ENCODE results near the gene TMCC1. TPM values are rescaled to one million over a fixed set of nuclear protein-coding genes. Genes with fewer than 3 reads are reported as not detected.
"Not testable (repeated sequence)": the region's sequence is repeated elsewhere in the genome, so short reads cannot be mapped to it uniquely, and the experiment has no call there.

TMCC1 gene
- total RNA-seq, 2 donors from 2014 or later = 41.0 to 51.1 TPM

DNA sequence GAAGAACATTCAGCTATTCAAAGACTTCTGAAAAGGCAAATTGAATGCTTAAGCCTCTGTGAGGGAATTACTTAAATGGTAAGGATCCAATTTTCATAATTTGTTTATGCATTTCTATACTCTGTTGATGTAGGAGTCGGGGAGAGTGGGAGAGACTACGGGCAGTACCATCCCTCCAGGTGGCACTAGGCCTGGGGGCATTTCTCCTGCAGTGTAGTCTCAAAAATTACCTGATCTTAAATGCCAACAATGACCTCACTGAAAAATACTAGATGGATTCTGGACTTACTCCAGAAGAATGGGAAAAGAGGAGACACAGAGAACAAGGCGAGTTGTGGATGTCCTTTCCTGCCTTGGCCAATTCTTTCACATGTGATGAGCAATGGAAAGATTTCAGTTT is 209.2 kb downstream of the TMCC1 start:
- Mint-ChIP-seq H3K4me3 (no peak overlapping the region), H3K4me1 (peaks cover 40% of the 10 kb centered on the region), H3K9me3 (no peaks in the 10 kb centered on the region), H3K27me3 (ENCODE audit: insufficient read depth) (no peaks in the 10 kb centered on the region), H3K36me3 (ENCODE audit: low read depth) (no peaks in the 10 kb centered on the region), H3K27ac (no peak overlapping the region)
- no peaks in the 10 kb centered on the region for H3K9me3 ChIP-seq (ENCODE audit: control insufficient read depth, low read length)
- no peak overlapping the region for H3K4me3 ChIP-seq (ENCODE audit: low read length)
- H3K36me3 ChIP-seq (ENCODE audit: control insufficient read depth, insufficient read depth, low read length) = no peaks in the 10 kb centered on the region
- no peak for DNase-seq
- WGBS, 2 experiments (ENCODE audit: insufficient coverage in 1 of 2, insufficient read length in 1 of 2) = 93% methylated on average over 3 of the region's 3 CpGs; no CpG with 5 or more reads in 1 of the 2 experiments
- H3K27ac ChIP-seq (ENCODE audit: low read depth, low read length) = no peak overlapping the region
- H3K9ac ChIP-seq (ENCODE audit: extremely low read depth, low read length, poor library complexity, severe bottlenecking) = no peak overlapping the region
- peaks cover 9% of the 10 kb centered on the region for H3K4me1 ChIP-seq (ENCODE audit: control insufficient read depth, insufficient read depth, low read length)
- TF ChIP-seq, protein P1, sequence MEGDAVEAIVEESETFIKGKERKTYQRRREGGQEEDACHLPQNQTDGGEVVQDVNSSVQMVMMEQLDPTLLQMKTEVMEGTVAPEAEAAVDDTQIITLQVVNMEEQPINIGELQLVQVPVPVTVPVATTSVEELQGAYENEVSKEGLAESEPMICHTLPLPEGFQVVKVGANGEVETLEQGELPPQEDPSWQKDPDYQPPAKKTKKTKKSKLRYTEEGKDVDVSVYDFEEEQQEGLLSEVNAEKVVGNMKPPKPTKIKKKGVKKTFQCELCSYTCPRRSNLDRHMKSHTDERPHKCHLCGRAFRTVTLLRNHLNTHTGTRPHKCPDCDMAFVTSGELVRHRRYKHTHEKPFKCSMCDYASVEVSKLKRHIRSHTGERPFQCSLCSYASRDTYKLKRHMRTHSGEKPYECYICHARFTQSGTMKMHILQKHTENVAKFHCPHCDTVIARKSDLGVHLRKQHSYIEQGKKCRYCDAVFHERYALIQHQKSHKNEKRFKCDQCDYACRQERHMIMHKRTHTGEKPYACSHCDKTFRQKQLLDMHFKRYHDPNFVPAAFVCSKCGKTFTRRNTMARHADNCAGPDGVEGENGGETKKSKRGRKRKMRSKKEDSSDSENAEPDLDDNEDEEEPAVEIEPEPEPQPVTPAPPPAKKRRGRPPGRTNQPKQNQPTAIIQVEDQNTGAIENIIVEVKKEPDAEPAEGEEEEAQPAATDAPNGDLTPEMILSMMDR (conservative IDR thresholded peaks at IDR 0.05) = no peak
- no peaks in the 10 kb centered on the region for H3K27me3 ChIP-seq (ENCODE audit: control insufficient read depth, insufficient read depth, low read length, poor library complexity, severe bottlenecking)

DNA sequence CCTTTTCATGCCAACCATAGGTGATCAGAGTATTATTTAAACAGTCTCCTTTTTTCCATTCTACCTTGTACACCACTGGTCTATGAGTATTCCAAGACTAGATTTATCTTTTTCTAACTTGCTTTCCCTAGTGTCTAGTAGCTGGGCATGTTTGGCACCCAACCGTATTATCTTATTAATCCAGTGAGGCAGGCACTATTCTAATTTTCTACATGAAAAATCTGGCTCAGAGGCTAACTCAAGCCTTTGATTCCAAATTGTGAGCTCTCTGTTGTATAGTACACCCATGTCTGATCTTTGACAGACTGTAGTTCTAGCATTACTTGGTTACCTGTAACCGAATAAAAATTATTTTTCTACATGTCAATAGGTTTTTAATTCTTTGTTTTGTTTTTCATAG is 210.3 kb downstream of the TMCC1 start:
- peaks cover 3% of the 10 kb centered on the region for H3K4me1 ChIP-seq (ENCODE audit: control insufficient read depth, insufficient read depth, low read length)
- H3K9ac ChIP-seq (ENCODE audit: extremely low read depth, low read length, poor library complexity, severe bottlenecking) = no peak overlapping the region
- TF ChIP-seq, protein P1 (conservative IDR thresholded peaks at IDR 0.05) = no peak
- Mint-ChIP-seq H3K9me3 (no peaks in the 10 kb centered on the region), H3K4me1 (peaks cover 29% of the 10 kb centered on the region), H3K4me3 (no peak overlapping the region), H3K36me3 (ENCODE audit: low read depth) (no peaks in the 10 kb centered on the region), H3K27me3 (ENCODE audit: insufficient read depth) (no peaks in the 10 kb centered on the region), H3K27ac (no peak overlapping the region)
- H3K9me3 ChIP-seq (ENCODE audit: control insufficient read depth, low read length) = no peaks in the 10 kb centered on the region
- H3K4me3 ChIP-seq (ENCODE audit: low read length) = no peak overlapping the region
- H3K36me3 ChIP-seq (ENCODE audit: control insufficient read depth, insufficient read depth, low read length) = no peaks in the 10 kb centered on the region
- H3K27me3 ChIP-seq (ENCODE audit: control insufficient read depth, insufficient read depth, low read length, poor library complexity, severe bottlenecking) = no peaks in the 10 kb centered on the region
- 92 to 97% methylated on average over 1 of the region's 2 CpGs for WGBS, 2 experiments (ENCODE audit: insufficient coverage in 1 of 2, insufficient read length in 1 of 2)
- no peak overlapping the region for H3K27ac ChIP-seq (ENCODE audit: low read depth, low read length)
- DNase-seq = no peak

DNA sequence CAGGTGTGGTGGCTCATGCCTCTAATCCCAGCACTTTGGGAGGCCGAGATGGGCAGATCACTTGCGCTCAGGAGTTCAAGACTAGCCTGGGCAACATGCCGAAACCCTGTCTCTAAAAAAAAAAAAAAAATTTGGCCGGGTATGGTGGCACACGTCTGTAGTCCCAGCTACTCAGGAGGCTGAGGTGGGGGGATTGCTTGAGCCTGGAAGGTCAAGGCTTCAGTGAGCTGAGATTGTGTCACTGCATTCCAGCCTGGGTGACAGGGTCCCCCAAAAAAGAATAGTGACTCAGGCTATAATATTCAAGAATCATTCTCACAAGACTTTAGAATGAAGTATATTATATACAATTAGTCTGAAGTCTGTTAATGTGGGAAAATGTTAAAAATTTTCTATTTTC is 216.5 kb downstream of the TMCC1 start:
- no peak overlapping the region for H3K4me3 ChIP-seq (ENCODE audit: low read length)
- no peaks in the 10 kb centered on the region for H3K9me3 ChIP-seq (ENCODE audit: control insufficient read depth, low read length)
- Mint-ChIP-seq H3K4me1 (no peaks in the 10 kb centered on the region), H3K36me3 (ENCODE audit: low read depth) (no peaks in the 10 kb centered on the region), H3K27ac (no peak overlapping the region), H3K27me3 (ENCODE audit: insufficient read depth) (no peaks in the 10 kb centered on the region), H3K4me3 (no peak overlapping the region), H3K9me3 (no peaks in the 10 kb centered on the region)
- no peaks in the 10 kb centered on the region for H3K27me3 ChIP-seq (ENCODE audit: control insufficient read depth, insufficient read depth, low read length, poor library complexity, severe bottlenecking)
- no peaks in the 10 kb centered on the region for H3K4me1 ChIP-seq (ENCODE audit: control insufficient read depth, insufficient read depth, low read length)
- 84 to 97% methylated on average over 3 to 5 of the region's 5 CpGs for WGBS, 2 experiments (ENCODE audit: insufficient coverage in 1 of 2, insufficient read length in 1 of 2)
- H3K27ac ChIP-seq (ENCODE audit: low read depth, low read length) = no peak overlapping the region
- no peak overlapping the region for H3K9ac ChIP-seq (ENCODE audit: extremely low read depth, low read length, poor library complexity, severe bottlenecking)
- DNase-seq = no peak
- TF ChIP-seq, protein P1 (conservative IDR thresholded peaks at IDR 0.05) = no peak
- H3K36me3 ChIP-seq (ENCODE audit: control insufficient read depth, insufficient read depth, low read length) = no peaks in the 10 kb centered on the region

DNA sequence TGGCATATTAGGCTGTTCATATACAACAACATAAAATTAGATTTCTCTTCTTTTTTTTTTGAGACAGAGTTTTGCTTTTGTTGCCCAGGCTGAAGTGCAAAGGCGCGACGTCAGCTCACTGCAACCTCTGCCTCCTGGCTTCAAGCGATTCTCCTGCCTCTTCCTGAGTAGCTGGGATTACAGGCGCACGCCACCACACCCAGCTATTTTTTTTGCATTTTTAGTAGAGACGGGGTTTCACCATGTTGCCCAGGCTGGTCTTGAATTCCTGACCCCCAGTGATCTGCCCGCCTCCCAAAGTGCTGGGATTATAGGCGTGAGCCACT is 218.8 kb downstream of the TMCC1 start:
- WGBS, 2 experiments (ENCODE audit: insufficient coverage in 1 of 2, insufficient read length in 1 of 2) = 79 to 96% methylated on average over 9 of the region's 9 CpGs
- not testable (repeated sequence) for H3K27me3 Mint-ChIP-seq (ENCODE audit: insufficient read depth)

More for the DNA sequence above, 218.8 kb downstream of the TMCC1 start:
- peaks cover 16% of the 10 kb centered on the region for H3K36me3 Mint-ChIP-seq (ENCODE audit: low read depth)
- not testable (repeated sequence) for H3K27ac Mint-ChIP-seq; H3K4me3 Mint-ChIP-seq; H3K9me3 Mint-ChIP-seq; H3K27ac ChIP-seq (ENCODE audit: low read depth, low read length); H3K4me1 Mint-ChIP-seq; H3K4me1 ChIP-seq (ENCODE audit: control insufficient read depth, insufficient read depth, low read length); H3K27me3 ChIP-seq (ENCODE audit: control insufficient read depth, insufficient read depth, low read length, poor library complexity, severe bottlenecking); H3K4me3 ChIP-seq (ENCODE audit: low read length); DNase-seq; H3K9ac ChIP-seq (ENCODE audit: extremely low read depth, low read length, poor library complexity, severe bottlenecking); H3K9me3 ChIP-seq (ENCODE audit: control insufficient read depth, low read length)
- H3K36me3 ChIP-seq (ENCODE audit: control insufficient read depth, insufficient read depth, low read length) = peaks cover 14% of the 10 kb centered on the region

Data from endodermal cell (in vitro differentiated cells).